MCF 10A (cell line): Measurements from ENCODE around the gene H6PD. TPM values are rescaled to one million over a fixed set of nuclear protein-coding genes. Genes with fewer than 3 reads are reported as not detected.

Experiments used
- BruUV-seq: library from RNA; stranded (reverse); fragments of 400-500 nt; replicated peaks from 2 replicates; lab custom pipeline; 2021; lab: Mats Ljungman, UMichigan
- CTCF ChIA-PET: fragments of 300-600 bp; sonication (Branson Sonifier 250); formaldehyde crosslinking; extraction: SDS; loops from one replicate; lab custom pipeline; 2021; ENCODE audit warnings: antibody characterized with exemption, inconsistent platforms; lab: Yijun Ruan, JAX
- POLR2A ChIA-PET: fragments of 300-600, 350-650 bp; sonication (Branson Sonifier 250); formaldehyde crosslinking; extraction: SDS; loops from one replicate; lab custom pipeline; 2020; ENCODE audit warnings: antibody characterized with exemption, inconsistent platforms; lab: Yijun Ruan, JAX
- DNase-seq: peaks from one replicate; pipeline ENCODE4 v3.0.0-alpha.2; 2018; ENCODE audit not compliant: unreplicated experiment
- H3K27ac Mint-ChIP-seq: one replicate; pipeline ENCODE4 v1.8.0; 2022; ENCODE audit warnings: mild to moderate bottlenecking, low read depth, mixed read lengths; ENCODE audit not compliant: unreplicated experiment
- H3K27me3 Mint-ChIP-seq: one replicate; pipeline ENCODE4 v1.8.0; 2022; ENCODE audit warnings: mixed read lengths; ENCODE audit not compliant: insufficient read depth, unreplicated experiment
- H3K36me3 Mint-ChIP-seq: one replicate; pipeline ENCODE4 v1.8.0; 2022; ENCODE audit warnings: mild to moderate bottlenecking, moderate library complexity, mixed read lengths; ENCODE audit not compliant: insufficient read depth, unreplicated experiment
- H3K4me1 Mint-ChIP-seq: one replicate; pipeline ENCODE4 v1.8.0; 2022; ENCODE audit warnings: mixed read lengths; ENCODE audit not compliant: insufficient read depth, unreplicated experiment
- H3K4me3 Mint-ChIP-seq: one replicate; pipeline ENCODE4 v1.8.0; 2022; ENCODE audit warnings: mild to moderate bottlenecking, moderate library complexity, mixed read lengths; ENCODE audit not compliant: unreplicated experiment
- H3K9me3 Mint-ChIP-seq: one replicate; pipeline ENCODE4 v1.8.0; 2022; ENCODE audit warnings: mixed read lengths; ENCODE audit not compliant: unreplicated experiment
- intact Hi-C: fragments of 100-400 bp; cut with micrococcal nuclease; formaldehyde crosslinking; loops from 2 replicates; pipeline ENCODE4 v1.14.1; 2022
- total RNA-seq: library from RNA; stranded (reverse); gene quantifications from 2 replicates; pipeline ENCODE4 v1.2.3, GENCODE V29; 2022
- TF ChIP-seq, protein P1 (sequence below): fragments of 200-600 bp; IDR thresholded peaks from one replicate; pipeline ENCODE4 v1.8.0; 2022; ENCODE audit warnings: antibody characterized with exemption, mild to moderate bottlenecking; ENCODE audit not compliant: unreplicated experiment

Gene H6PD
- total RNA-seq, 1 experiment from 2014 or later, result 23.6 TPM

DNA sequence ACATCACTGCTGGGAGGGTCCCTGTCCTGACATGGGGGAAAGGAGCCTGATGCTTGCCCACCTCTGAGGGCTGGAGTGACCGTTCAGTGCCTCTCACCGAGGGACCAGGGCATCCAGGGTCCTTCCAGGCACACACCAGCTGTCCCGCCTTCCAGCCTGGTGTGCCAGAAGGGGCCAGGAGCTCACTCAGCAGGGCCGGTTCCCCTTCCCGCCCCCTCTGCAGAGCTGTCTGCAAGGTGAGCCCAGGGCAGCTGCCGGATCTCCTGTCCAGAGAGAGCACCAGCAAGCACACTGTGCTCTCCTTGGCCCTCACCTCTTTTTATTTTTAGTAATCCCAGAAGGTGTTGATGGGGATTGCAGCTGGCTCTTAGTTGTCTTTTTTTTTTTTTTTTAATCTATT lies 16.9 kb downstream of the H6PD start:
- Mint-ChIP-seq H3K27ac (no peak overlapping the region), H3K36me3 (peaks cover 4% of the 10 kb centered on the region), H3K4me1 (no peaks in the 10 kb centered on the region), H3K27me3 (no peaks in the 10 kb centered on the region), H3K4me3 (no peak overlapping the region), H3K9me3 (no peaks in the 10 kb centered on the region)
- no TSS peak for BruUV-seq
- POLR2A ChIA-PET, result interaction anchor here (1.2 kb wide), 1 partner anchor 10 kb away, joined by 3 read pairs; no protein-coding TSS in a partner anchor
- CTCF ChIA-PET, result interaction anchor here (0.6 kb wide), 1 partner anchor 12 kb away, joined by 3 read pairs; no protein-coding TSS in a partner anchor
- no peak for DNase-seq
- TF ChIP-seq, protein P1, sequence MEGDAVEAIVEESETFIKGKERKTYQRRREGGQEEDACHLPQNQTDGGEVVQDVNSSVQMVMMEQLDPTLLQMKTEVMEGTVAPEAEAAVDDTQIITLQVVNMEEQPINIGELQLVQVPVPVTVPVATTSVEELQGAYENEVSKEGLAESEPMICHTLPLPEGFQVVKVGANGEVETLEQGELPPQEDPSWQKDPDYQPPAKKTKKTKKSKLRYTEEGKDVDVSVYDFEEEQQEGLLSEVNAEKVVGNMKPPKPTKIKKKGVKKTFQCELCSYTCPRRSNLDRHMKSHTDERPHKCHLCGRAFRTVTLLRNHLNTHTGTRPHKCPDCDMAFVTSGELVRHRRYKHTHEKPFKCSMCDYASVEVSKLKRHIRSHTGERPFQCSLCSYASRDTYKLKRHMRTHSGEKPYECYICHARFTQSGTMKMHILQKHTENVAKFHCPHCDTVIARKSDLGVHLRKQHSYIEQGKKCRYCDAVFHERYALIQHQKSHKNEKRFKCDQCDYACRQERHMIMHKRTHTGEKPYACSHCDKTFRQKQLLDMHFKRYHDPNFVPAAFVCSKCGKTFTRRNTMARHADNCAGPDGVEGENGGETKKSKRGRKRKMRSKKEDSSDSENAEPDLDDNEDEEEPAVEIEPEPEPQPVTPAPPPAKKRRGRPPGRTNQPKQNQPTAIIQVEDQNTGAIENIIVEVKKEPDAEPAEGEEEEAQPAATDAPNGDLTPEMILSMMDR, result no peak
- intact Hi-C loops, result no loop called here

DNA sequence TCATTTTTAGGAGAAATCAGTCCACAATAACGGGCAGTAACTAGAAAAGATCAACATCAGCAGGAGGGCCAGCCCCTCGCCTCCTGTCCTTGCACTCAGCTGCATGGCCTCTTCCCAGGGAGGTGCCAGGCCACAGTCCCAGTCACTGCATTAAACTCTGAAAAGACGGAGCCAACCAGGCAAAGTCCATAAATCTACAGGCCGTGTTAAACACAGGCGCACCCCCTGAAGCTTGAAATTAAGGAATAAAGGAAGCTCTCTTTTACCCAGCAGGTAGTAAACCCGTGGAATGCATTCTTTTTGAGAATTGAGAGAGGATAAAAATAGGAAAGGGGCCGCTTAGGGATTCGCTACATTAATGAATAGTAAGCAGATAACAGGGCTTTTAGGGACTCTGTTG lies 18.4 kb downstream of the H6PD start:
- CTCF ChIA-PET, result interaction anchor here (0.6 to 0.9 kb wide), 2 partner anchors 215 to 321 kb away, joined by 3 to 4 read pairs; no protein-coding TSS in a partner anchor
- TF ChIP-seq, protein P1, result no peak
- BruUV-seq, result no TSS peak

DNA sequence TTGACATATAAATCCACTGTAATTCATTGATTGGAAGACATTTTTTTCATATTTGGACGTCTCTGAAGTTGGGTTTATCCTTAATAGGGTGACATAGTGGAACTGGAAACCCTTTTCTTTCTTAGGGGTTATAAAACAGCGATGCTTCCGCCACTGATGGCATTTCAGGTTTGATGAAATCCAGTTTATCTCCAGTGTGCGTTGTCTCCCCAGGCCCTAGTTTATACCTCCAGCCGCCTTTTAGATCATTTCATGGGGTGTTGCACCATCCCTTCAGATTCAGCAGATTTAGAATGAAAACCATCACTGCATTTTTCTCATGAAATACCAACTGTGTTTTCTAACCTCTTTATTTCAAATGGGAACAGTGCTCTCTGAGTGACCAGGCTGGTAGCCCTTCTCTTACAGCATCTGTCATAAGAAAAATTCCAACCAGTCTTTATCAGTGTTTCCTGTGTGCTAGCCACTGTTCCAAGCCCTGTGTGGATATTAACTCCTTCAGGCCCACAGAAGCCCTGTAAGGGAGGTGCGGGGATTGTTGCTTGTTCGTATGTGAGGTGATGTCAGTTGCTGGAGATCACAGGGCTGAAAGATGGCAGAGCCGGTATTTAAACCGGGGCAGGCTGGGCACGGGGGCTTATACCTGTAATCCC lies 19.0 kb downstream of the H6PD start:
- ChIA-PET POLR2A (no interaction called here), CTCF (no interaction called here)
- Mint-ChIP-seq H3K27me3 (no peaks in the 10 kb centered on the region), H3K4me3 (no peak overlapping the region), H3K9me3 (peaks cover 3% of the 10 kb centered on the region), H3K36me3 (peaks cover 10% of the 10 kb centered on the region), H3K27ac (no peak overlapping the region), H3K4me1 (no peaks in the 10 kb centered on the region)
- TF ChIP-seq, protein P1, result no peak
- no peak for DNase-seq
- BruUV-seq, result no TSS peak
- intact Hi-C loops, result no loop called here

More for the DNA sequence above, 18.4 kb downstream of the H6PD start:
- Mint-ChIP-seq H3K27me3 (no peaks in the 10 kb centered on the region), H3K9me3 (no peaks in the 10 kb centered on the region), H3K4me1 (no peaks in the 10 kb centered on the region), H3K4me3 (no peak overlapping the region), H3K36me3 (peaks cover 10% of the 10 kb centered on the region), H3K27ac (no peak overlapping the region)
- POLR2A ChIA-PET, result interaction anchor here (1.2 kb wide), 1 partner anchor 8 kb away, joined by 3 read pairs; no protein-coding TSS in a partner anchor
- DNase-seq, result no peak
- intact Hi-C loops, result no loop called here

DNA sequence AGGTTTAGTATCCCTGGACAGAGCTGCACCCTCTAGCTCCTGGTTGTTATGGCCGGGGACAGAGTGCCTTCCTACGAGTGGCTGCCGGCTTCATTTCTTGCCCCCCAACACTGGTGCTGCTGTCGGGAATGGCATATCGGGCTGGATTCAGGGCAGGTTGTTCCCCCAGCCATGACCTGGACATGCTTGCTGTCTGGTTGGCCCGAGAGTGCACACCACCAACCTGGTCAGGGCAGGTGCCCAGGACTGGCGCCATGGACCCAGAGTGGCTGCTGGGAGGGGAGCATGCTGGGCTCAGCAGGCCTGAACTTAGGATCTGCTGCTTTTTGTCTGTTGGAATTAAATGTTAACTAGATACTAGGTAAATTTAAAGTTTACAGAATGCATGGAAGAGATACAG lies 21.8 kb downstream of the H6PD start:
- no peak overlapping the region for H3K4me3 Mint-ChIP-seq
- no peak for DNase-seq
- ChIA-PET CTCF (interaction anchor here (0.7 to 1.1 kb wide), 3 partner anchors 10 to 239 kb away, joined by 3 read pairs; no protein-coding TSS in a partner anchor), POLR2A (interaction anchor here (0.7 to 1.2 kb wide), 2 partner anchors 9 to 169 kb away, joined by 3 read pairs; no protein-coding TSS in a partner anchor)
- peaks cover 8% of the 10 kb centered on the region for H3K9me3 Mint-ChIP-seq
- intact Hi-C loops, result no loop called here
- H3K27me3 Mint-ChIP-seq, result no peaks in the 10 kb centered on the region
- peaks cover 6% of the 10 kb centered on the region for H3K36me3 Mint-ChIP-seq
- BruUV-seq, result no TSS peak
- TF ChIP-seq, protein P1, result no peak
- H3K27ac Mint-ChIP-seq, result no peak overlapping the region
- H3K4me1 Mint-ChIP-seq, result no peaks in the 10 kb centered on the region
